H9 (cell line): ENCODE data around the gene PLEKHN1. TPM values are rescaled to one million over a fixed set of nuclear protein-coding genes. Genes with fewer than 3 reads are reported as not detected.

Source experiments
- DNase-seq: peaks from one replicate; pipeline ENCODE4 v3.0.0-alpha.2; 2017
- H2AFZ ChIP-seq: one replicate; pipeline ENCODE4 v1.6.1; 2013; ENCODE audit warnings: mild to moderate bottlenecking, low read length, control low read depth, moderate library complexity
- H2AK5ac ChIP-seq: 2 replicates; pipeline ENCODE4 v1.6.1; 2013; ENCODE audit warnings: low read length, control low read depth, mixed read lengths; ENCODE audit not compliant: insufficient read length
- H2BK120ac ChIP-seq: one replicate; pipeline ENCODE4 v1.6.1; 2013; ENCODE audit warnings: low read depth, mild to moderate bottlenecking, low read length, control low read depth, inconsistent platforms; ENCODE audit not compliant: poor library complexity, severe bottlenecking
- H2BK12ac ChIP-seq: 2 replicates; pipeline ENCODE4 v1.6.1; 2013; ENCODE audit warnings: low read length, control low read depth, mixed read lengths, low read depth; ENCODE audit not compliant: insufficient read length
- H2BK15ac ChIP-seq: 2 replicates; pipeline ENCODE4 v1.6.1; 2013; ENCODE audit warnings: low read depth, low read length, control low read depth
- H2BK20ac ChIP-seq: one replicate; pipeline ENCODE4 v1.6.1; 2013; ENCODE audit warnings: low read depth, mild to moderate bottlenecking, low read length, control low read depth, inconsistent platforms; ENCODE audit not compliant: poor library complexity, severe bottlenecking
- H2BK5ac ChIP-seq: 2 replicates; pipeline ENCODE4 v1.6.1; 2013; ENCODE audit warnings: low read length, control low read depth, mixed read lengths; ENCODE audit not compliant: insufficient read length
- H3K14ac ChIP-seq: 2 replicates; pipeline ENCODE4 v1.6.1; 2013; ENCODE audit warnings: low read length, control low read depth; ENCODE audit not compliant: insufficient read depth
- H3K18ac ChIP-seq: 2 replicates; pipeline ENCODE4 v1.6.1; 2013; ENCODE audit warnings: low read depth, mild to moderate bottlenecking, mixed read lengths, low read length, control low read depth; ENCODE audit not compliant: insufficient read length
- H3K23ac ChIP-seq: 2 replicates; pipeline ENCODE4 v1.6.1; 2013; ENCODE audit warnings: low read length, control low read depth, mixed read lengths, low read depth; ENCODE audit not compliant: insufficient read length
- H3K23me2 ChIP-seq: 2 replicates; pipeline ENCODE4 v1.6.1; 2013; ENCODE audit warnings: low read depth, mild to moderate bottlenecking, mixed read lengths, low read length, control low read depth; ENCODE audit not compliant: insufficient read length, poor library complexity, severe bottlenecking
- H3K27ac ChIP-seq: 2 replicates; pipeline ENCODE4 v1.5.1; 2013; ENCODE audit warnings: low read length, control low read depth, mixed read lengths, low read depth; ENCODE audit not compliant: insufficient read length
- H3K27me3 ChIP-seq: 2 replicates; pipeline ENCODE4 v1.6.1; 2013; ENCODE audit warnings: low read length, control low read depth, inconsistent platforms; ENCODE audit not compliant: insufficient read depth
- H3K4ac ChIP-seq: 2 replicates; pipeline ENCODE4 v1.6.1; 2013; ENCODE audit warnings: low read depth, mild to moderate bottlenecking, control low read depth, inconsistent platforms, low read length, moderate library complexity
- H3K4me1 ChIP-seq: 2 replicates; pipeline ENCODE4 v1.6.1; 2013; ENCODE audit warnings: low read length, control low read depth, inconsistent platforms; ENCODE audit not compliant: insufficient read depth
- H3K4me2 ChIP-seq: 2 replicates; pipeline ENCODE4 v1.6.1; 2013; ENCODE audit warnings: low read length, control low read depth, mixed read lengths; ENCODE audit not compliant: insufficient read length, insufficient read depth
- H3K56ac ChIP-seq: 2 replicates; pipeline ENCODE4 v1.6.1; 2013; ENCODE audit warnings: low read depth, mild to moderate bottlenecking, mixed read lengths, low read length, control low read depth; ENCODE audit not compliant: insufficient read length
- H3K79me1 ChIP-seq: 2 replicates; pipeline ENCODE4 v1.6.1; 2013; ENCODE audit warnings: low read depth, mild to moderate bottlenecking, moderate library complexity, low read length, control low read depth, inconsistent platforms; ENCODE audit not compliant: insufficient read depth, poor library complexity, severe bottlenecking
- H3K79me2 ChIP-seq: 2 replicates; pipeline ENCODE4 v1.6.1; 2013; ENCODE audit warnings: low read length, control low read depth, inconsistent platforms; ENCODE audit not compliant: insufficient read depth
- H3K9ac ChIP-seq: 2 replicates; pipeline ENCODE4 v1.6.1; 2013; ENCODE audit warnings: low read length, control low read depth, mixed read lengths; ENCODE audit not compliant: insufficient read length; ENCODE audit errors: extremely low read depth
- H3K9me3 ChIP-seq: one replicate; pipeline ENCODE4 v1.6.1; 2013; ENCODE audit warnings: low read depth, low read length, inconsistent platforms; ENCODE audit not compliant: control insufficient read depth
- H3T11ph ChIP-seq: one replicate; pipeline ENCODE4 v1.6.1; 2013; ENCODE audit warnings: mild to moderate bottlenecking, low read length, control low read depth, inconsistent platforms
- H4K20me1 ChIP-seq: one replicate; pipeline ENCODE4 v1.6.1; 2013; ENCODE audit not compliant: control insufficient read depth, insufficient read length, insufficient read depth
- H4K5ac ChIP-seq: 2 replicates; pipeline ENCODE4 v1.6.1; 2013; ENCODE audit warnings: low read depth, mild to moderate bottlenecking, mixed read lengths, low read length, control low read depth; ENCODE audit not compliant: insufficient read length
- H4K8ac ChIP-seq: replicated peaks from 2 replicates; pipeline ENCODE4 v1.6.1; 2013; ENCODE audit warnings: low read length, control low read depth, mixed read lengths, low read depth; ENCODE audit not compliant: insufficient read length
- H4K91ac ChIP-seq: 2 replicates; pipeline ENCODE4 v1.6.1; 2013; ENCODE audit warnings: low read depth, mild to moderate bottlenecking, moderate library complexity, mixed read lengths, low read length, control low read depth; ENCODE audit not compliant: insufficient read length
- H3K27ac Mint-ChIP-seq, 3 experiments: 2 replicates in 2 of 3; 3 replicates in 1 of 3; pipeline ENCODE4 v1.8.0; 2020 to 2021; ENCODE audit warnings: mixed read lengths in 3 of 3, mild to moderate bottlenecking in 1 of 3, moderate library complexity in 1 of 3
- H3K27me3 Mint-ChIP-seq: 2 replicates; pipeline ENCODE4 v1.8.0; 2021; ENCODE audit warnings: low read depth, mild to moderate bottlenecking, moderate library complexity, mixed read lengths
- H3K36me3 Mint-ChIP-seq, 3 experiments: 2 replicates in 2 of 3; 3 replicates in 1 of 3; pipeline ENCODE4 v1.8.0; 2020 to 2021; ENCODE audit warnings: low read depth in 3 of 3, mixed read lengths in 3 of 3; ENCODE audit not compliant: insufficient read depth in 1 of 3
- H3K4me1 Mint-ChIP-seq, 2 experiments: 2 replicates each; pipeline ENCODE4 v1.8.0; 2020; ENCODE audit warnings: mixed read lengths in 2 of 2
- H3K4me3 Mint-ChIP-seq, 2 experiments: 2 replicates in 1 of 2; 3 replicates in 1 of 2; pipeline ENCODE4 v1.8.0; 2020 to 2021; ENCODE audit warnings: mild to moderate bottlenecking in 2 of 2, mixed read lengths in 2 of 2, moderate library complexity in 1 of 2
- H3K9me3 Mint-ChIP-seq, 2 experiments: 2 replicates in 1 of 2; 3 replicates in 1 of 2; pipeline ENCODE4 v1.8.0; 2020; ENCODE audit warnings: mild to moderate bottlenecking in 2 of 2, mixed read lengths in 2 of 2, moderate library complexity in 1 of 2
- WGBS: extraction: QIAGEN DNeasy Blood & Tissue Kit; methylation state at CpG from one replicate; pipeline ENCODE4 v1.1.7; 2013; ENCODE audit warnings: missing lambda C conversion rate, low lambda C conversion rate, mixed read lengths; ENCODE audit not compliant: insufficient read length; ENCODE audit errors: extremely low coverage; 5-methylcytosine and 5-hydroxymethylcytosine counted together
- total RNA-seq: library from RNA; stranded (reverse); gene quantifications from 2 replicates; pipeline ENCODE4 v1.2.1, GENCODE V29; 2021
- TF ChIP-seq, protein P1 (sequence below): fragments of 200-600 bp; sonication (generic); conservative IDR thresholded peaks from 3 replicates; pipeline ENCODE4 v1.8.0; 2021; ENCODE audit warnings: antibody characterized with exemption, mild to moderate bottlenecking

Gene PLEKHN1
- total RNA-seq, 1 experiment from 2014 or later: 3.0 TPM

DNA sequence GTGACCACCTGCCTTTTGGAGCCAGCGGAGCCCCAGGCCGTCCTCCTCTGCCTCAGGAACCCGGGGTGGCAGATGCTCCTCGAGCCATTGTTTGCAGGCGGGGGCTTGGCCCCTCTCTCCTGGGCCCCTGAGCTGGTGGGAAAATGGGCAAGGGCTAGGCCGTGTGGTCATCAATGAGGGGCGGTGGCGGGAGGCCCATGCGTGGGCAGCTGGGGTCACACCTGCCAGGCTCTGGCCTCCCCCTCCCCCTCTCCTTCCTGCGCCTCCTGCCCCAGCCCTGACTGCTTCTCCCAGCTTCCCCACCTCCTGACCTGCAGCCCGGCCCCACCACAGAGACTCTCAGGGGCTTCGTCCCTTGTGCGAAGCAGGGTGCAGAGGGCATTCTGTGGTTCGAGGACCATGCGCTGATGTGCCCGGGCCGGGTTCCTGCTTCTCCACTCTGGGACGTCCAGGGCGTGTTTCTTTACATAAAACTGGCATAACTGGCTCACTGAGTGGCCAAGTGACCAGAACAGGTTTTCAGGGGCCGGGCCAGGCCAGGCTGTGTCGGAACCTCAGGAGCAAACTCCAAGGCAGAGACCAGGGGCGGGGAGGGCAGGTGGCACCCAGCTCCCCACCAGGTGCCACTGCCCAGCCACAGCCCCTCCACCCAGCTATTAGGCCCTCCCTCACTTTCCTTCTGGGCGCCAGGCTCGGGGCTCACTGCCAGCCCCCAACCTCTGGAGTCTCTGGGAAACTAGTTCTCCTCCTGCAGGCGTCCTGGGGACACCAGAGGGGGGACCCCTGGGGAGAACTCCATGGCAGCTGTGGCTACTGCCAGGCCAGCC is 33.3 kb upstream of the PLEKHN1 start:
- DNase-seq: no peak
- WGBS: no CpG with 5 or more reads among the region's 25 CpGs
- Mint-ChIP-seq H3K9me3 (peaks cover 0 to 2% of the 10 kb centered on the region in 2 experiments; a peak in 1 of 5 replicates), H3K4me3 (no peak overlapping the region), H3K27me3 (peaks cover 87% of the 10 kb centered on the region), H3K4me1 (peaks cover 6 to 34% of the 10 kb centered on the region in 2 experiments), H3K36me3 (peaks cover 0 to 3% (median 2%) of the 10 kb centered on the region in 3 experiments; a peak in 2 of 7 replicates), H3K27ac (no peak overlapping the region)
- Histone ChIP-seq H3K9ac (no peak overlapping the region), H3K4ac (no peak overlapping the region), H3K56ac (no peak overlapping the region), H4K5ac (no peak overlapping the region), H3K18ac (no peak overlapping the region), H3K79me1 (no peaks in the 10 kb centered on the region), H3T11ph (no peak overlapping the region), H3K27me3 (peaks cover 58% of the 10 kb centered on the region), H3K9me3 (no peaks in the 10 kb centered on the region), H2BK20ac (no peak overlapping the region), H3K23ac (no peak overlapping the region), H3K4me2 (no peak overlapping the region), H4K20me1 (peaks cover 5% of the 10 kb centered on the region), H3K4me1 (no peaks in the 10 kb centered on the region), H3K79me2 (no peaks in the 10 kb centered on the region), H3K23me2 (no peaks in the 10 kb centered on the region), H3K27ac (no peak overlapping the region), H2AK5ac (no peak overlapping the region), H2BK5ac (no peak overlapping the region), H4K91ac (no peak overlapping the region), H4K8ac (no peak overlapping the region), H2BK15ac (no peak overlapping the region), H2AFZ (no peak overlapping the region), H2BK12ac (no peak overlapping the region), H3K14ac (no peak overlapping the region), H2BK120ac (no peak overlapping the region)
- TF ChIP-seq, protein P1, sequence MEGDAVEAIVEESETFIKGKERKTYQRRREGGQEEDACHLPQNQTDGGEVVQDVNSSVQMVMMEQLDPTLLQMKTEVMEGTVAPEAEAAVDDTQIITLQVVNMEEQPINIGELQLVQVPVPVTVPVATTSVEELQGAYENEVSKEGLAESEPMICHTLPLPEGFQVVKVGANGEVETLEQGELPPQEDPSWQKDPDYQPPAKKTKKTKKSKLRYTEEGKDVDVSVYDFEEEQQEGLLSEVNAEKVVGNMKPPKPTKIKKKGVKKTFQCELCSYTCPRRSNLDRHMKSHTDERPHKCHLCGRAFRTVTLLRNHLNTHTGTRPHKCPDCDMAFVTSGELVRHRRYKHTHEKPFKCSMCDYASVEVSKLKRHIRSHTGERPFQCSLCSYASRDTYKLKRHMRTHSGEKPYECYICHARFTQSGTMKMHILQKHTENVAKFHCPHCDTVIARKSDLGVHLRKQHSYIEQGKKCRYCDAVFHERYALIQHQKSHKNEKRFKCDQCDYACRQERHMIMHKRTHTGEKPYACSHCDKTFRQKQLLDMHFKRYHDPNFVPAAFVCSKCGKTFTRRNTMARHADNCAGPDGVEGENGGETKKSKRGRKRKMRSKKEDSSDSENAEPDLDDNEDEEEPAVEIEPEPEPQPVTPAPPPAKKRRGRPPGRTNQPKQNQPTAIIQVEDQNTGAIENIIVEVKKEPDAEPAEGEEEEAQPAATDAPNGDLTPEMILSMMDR: no peak
